HL-60 (cell line): ENCODE results near the gene PRDM15.

Experiments used
- POLR2AphosphoS5 ChIP-seq: IDR thresholded peaks from 2 replicates; pipeline ENCODE4 v1.6.1; 2012; ENCODE audit warnings: low read depth
- SPI1 ChIP-seq: IDR thresholded peaks from 2 replicates; pipeline ENCODE4 v1.6.1; 2012; ENCODE audit warnings: low read depth, mild to moderate bottlenecking, borderline replicate concordance

DNA sequence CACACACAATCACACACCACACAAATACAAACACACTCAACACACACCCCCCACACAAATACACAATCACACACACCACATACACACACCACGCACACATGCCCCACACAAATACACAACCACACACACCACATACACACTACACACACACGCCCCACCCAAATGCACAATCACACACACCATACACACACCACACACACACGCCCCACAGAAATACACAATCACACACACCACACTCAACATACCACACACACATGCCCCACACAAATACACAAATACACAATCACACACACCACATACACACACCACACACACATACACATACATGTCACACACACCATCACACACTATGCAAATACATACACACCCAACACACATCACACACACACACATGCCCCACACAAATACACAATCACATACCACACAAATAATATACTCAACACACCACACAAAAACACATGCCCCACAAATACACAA is 50.2 kb downstream of the PRDM15 start:
- TF ChIP-seq POLR2AphosphoS5 (no peak), SPI1 (no peak)
